GM21447 (cell line): ENCODE data around the gene DLGAP1.

ENCODE experiments used
- ATAC-seq: cut with Tn5 transposase; IDR thresholded peaks from one replicate; pipeline ENCODE4 v1.9.1; 2021; ENCODE audit not compliant: unreplicated experiment

The DLGAP1 gene

GRCh38 chr18:3793111-3793510 lies 662.0 kb downstream of the DLGAP1 start:
- ATAC-seq, result no peak

DNA sequence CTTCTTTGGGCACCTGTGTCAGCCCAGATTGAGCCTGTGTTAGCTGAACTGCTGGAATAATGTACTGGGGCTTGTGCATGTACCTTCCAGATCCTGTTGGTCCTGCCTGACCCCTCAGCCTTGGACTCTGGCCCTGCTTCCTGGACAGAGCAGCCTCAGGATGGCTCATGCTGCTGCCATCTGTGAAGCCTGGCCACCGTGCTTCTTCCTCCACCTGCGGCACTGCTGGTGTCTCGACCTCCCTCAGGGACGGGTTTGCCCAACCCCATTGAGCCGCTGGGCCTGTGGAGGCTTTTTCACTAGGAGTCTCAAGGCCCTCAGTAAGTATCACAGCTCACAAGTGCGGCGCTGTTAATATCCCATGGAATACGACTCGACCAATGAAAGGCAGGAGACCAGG lies 662.4 kb downstream of the DLGAP1 start:
- no peak for ATAC-seq

- no peak for ATAC-seq
These were observed 663.9 kb downstream of the DLGAP1 start for GRCh38 chr18:3791238-3791637.

DNA sequence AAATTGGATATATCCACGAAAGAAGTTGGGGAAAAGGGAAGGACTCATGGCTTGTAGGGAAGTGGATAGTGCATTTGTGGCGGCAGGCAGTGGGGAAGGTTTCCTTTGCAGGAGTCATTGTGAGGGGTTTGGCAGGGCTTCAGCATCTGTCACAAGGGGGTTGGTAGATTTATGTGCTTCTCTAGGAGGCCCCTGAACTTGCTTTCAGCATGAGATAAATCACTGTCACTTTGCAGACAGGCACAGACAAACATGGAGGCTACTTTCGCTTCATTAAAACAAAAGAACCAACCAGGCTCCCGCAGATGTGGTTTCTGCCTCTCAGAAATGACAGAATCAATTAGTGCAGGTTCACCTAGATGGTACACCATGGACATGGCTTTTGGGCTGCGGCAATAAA lies 664.4 kb downstream of the DLGAP1 start:
- ATAC-seq, result no peak

GRCh38 chr18:3789525-3789924 lies 665.6 kb downstream of the DLGAP1 start:
- no peak for ATAC-seq

- ATAC-seq, result no peak
These were observed 670.2 kb downstream of the DLGAP1 start for GRCh38 chr18:3784949-3785348.

- ATAC-seq, result no peak
These were observed 672.2 kb downstream of the DLGAP1 start for GRCh38 chr18:3782901-3783300.

DNA sequence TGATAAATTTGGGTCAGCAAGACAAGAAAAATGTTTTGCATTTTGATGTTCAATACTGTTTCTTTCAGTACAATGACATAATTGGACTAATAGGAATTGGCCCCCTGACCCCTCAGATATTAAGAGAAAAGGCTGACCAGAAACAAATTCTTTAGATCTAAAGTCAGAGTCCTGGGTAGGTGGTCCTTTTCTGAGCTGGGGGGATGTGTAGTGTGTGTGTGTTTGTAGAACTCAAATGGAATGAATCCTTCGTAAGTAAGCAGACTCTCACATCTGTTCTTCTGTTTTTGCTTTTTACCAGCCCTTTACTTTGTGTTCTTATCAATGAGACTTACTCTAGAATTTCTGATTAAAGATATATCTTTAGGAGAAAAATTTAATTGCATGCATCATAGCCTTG lies 677.4 kb downstream of the DLGAP1 start:
- no peak for ATAC-seq

GRCh38 chr18:3777122-3777521 lies 678.0 kb downstream of the DLGAP1 start:
- ATAC-seq, result no peak

- no peak for ATAC-seq
These were observed 679.1 kb downstream of the DLGAP1 start for GRCh38 chr18:3775996-3776395.

DNA sequence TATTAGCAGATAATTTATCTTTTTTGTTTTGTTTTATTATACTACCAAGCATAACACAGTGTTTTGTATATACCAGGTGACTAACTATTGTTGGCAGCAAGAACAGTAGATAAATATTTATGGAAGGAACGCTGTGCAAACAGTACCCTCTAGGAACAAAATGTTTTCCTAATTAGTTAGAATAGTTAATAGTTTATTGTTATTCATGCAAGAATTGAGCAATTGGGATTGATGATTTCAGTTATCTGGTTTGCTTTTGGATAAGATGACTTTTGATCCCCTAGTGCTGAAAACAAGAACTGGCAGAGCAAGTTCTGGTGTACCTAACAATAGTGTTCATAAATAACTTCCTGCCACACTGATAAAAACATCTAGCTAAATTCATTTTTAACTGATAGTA lies 681.8 kb downstream of the DLGAP1 start:
- ATAC-seq, result no peak

- peak; percentile 98 for ATAC-seq
These were observed 683.8 kb downstream of the DLGAP1 start for GRCh38 chr18:3771121-3771971.

DNA sequence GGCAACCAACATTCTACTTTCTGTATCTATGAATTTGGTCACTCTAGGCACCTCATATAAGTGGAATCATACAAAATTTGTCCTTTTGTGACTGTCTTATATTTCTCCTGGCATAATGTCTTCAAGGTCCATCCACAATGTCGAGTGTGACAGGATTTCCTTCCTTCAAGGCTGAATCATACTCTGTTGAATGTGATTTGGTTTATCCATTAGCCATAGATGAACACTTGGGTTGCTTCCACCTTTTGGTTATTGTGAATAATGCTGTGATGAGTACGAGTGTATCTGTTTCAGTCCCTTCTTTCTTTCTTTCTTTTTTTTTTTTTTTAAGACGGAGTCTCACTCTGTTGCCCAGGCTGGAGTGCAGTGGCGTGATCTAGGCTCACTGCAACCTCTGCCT lies 693.8 kb downstream of the DLGAP1 start:
- ATAC-seq, result no peak

- no peak for ATAC-seq
These were observed 694.4 kb downstream of the DLGAP1 start for GRCh38 chr18:3760741-3761140.

DNA sequence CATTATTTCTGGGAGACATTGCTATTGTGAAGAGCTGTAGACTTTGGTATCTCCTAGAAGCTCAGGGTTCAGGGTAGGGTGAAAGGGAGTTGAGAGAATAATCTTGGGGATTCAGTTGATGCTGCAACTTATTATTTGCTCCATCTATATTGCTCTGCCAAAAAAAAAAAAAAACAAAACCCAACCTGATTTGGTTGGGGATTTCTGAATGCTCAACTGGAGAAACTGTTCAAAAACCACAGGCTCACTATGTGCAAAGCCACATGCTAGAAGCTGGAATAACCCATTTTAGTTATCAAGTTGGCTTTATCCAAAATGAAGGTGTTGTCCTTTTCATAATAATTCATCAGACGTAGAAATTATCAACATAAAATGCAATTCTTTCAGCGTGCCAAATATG lies 696.0 kb downstream of the DLGAP1 start:
- no peak for ATAC-seq

DNA sequence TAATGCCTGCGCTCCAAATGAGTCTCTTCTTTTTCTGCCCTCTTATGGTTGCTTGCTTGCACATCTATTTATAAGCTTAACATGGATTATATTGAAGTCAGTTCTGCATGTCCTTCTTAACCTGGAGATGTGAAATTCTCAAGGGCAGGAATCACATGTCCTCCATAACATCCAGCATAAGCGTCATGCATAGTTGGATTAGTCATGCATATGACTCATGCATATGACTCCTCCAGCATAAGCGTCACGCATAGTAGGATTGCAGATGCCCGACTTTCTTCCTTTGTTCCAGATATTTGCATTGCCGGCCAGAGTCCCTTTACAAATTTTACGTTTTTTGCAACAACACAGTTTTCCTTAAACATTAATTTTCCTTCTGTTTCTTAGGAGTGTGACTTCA lies 696.6 kb downstream of the DLGAP1 start:
- no peak for ATAC-seq

- no peak for ATAC-seq
These were observed 697.7 kb downstream of the DLGAP1 start for GRCh38 chr18:3757361-3757760.

GRCh38 chr18:3753106-3753505 lies 702.0 kb downstream of the DLGAP1 start:
- no peak for ATAC-seq

GRCh38 chr18:3748086-3748485 lies 707.0 kb downstream of the DLGAP1 start:
- ATAC-seq, result no peak

DNA sequence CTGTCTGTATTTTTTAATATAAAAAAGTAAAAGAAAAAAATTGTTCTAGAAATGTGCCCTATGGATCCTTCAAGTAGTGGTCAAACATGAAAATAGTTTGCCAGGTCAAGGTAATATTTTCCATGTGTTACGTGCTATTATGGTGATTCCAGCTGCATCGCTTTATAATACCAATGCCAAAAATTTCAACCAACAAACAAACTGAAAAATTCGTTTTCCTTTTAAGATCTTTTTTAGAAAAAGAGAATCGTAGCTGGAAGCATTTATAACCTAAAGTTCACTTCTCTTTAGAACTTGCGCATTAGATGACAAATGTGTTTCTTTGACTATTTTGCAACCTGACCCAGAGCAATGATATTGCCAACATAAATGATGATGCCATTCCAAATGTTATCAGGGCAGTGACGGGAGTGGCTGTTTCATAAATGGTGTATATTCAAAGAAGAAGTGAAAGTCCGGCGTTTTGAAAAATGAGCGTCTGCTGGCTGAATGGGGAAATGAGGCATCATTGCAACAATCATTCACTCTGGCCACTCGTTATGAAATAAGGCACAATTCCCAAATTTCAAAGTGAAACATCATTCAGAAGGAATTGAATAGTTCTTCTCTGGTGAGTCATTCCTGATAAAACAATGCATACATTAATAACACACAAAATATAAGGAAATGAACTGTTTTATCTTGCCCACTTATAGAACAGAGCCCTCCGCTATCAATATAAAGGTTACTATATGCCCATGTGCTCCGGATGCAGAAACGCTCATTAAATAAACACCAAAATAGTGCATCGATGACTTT lies 707.7 kb downstream of the DLGAP1 start:
- ATAC-seq, result no peak

- ATAC-seq, result no peak
These were observed 712.6 kb downstream of the DLGAP1 start for GRCh38 chr18:3742541-3742940.

DNA sequence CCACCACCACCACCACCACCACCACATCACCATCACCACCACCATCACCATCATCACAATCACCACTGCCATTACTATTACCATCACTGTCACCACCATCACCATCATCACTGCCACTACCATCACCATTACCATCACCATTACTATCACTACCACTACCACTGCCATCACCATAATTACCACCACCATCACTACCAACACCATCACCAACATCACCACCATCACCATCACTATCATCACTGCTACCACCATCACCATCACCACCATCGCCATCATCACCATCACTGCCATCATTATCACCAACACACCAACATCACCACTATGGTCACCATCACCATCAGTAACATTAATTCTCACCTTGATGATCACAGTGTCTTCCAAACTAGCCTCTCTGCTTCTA lies 713.8 kb downstream of the DLGAP1 start:
- no peak for ATAC-seq
